Liver (tissue), 3 donors: ENCODE results near the gene CACNA1D.

ENCODE experiments used
- CTCF ChIP-seq: fragments of 150-350 bp; IDR thresholded peaks from 2 replicates; pipeline ENCODE4 v1.5.1; 2017; ENCODE audit warnings: improper control_type of control experiment, low read depth, low read length; ENCODE audit not compliant: missing input control
- JUND ChIP-seq, 2 donors: IDR thresholded peaks; 2 replicates each; pipeline ENCODE4 v1.6.1; 2016; ENCODE audit warnings: antibody characterized with exemption in 2 of 2
- MAX ChIP-seq: IDR thresholded peaks from 2 replicates; pipeline ENCODE4 v1.6.1; 2016; ENCODE audit warnings: antibody characterized with exemption
- REST ChIP-seq: IDR thresholded peaks from 2 replicates; pipeline ENCODE4 v1.6.1; 2016; ENCODE audit warnings: antibody characterized with exemption, mild to moderate bottlenecking
- donor health status: healthy.
- donor health status: healthy.

- no peak for TF ChIP-seq MAX
- no peak for TF ChIP-seq CTCF
- TF ChIP-seq REST = no peak
- TF ChIP-seq JUND (IDR thresholded peaks at IDR 0.05) = no peak
Observed at GRCh38 chr3:53544357-53544756, 49.9 kb downstream of the CACNA1D start.
